ENCODE results near the gene RTTN. TPM values are rescaled to one million over a fixed set of nuclear protein-coding genes. Genes with fewer than 3 reads are reported as not detected.

The RTTN gene
- total RNA-seq, 3 donors from 2014 or later: 13.0 to 15.3 (median 15.2) TPM

GRCh38 chr18:70059684-70060083 is 145.8 kb downstream of the RTTN start:
- DNase-seq (no peak), ATAC-seq (no peak)
- Histone ChIP-seq H3K4me3 (no peak overlapping the region), H3K36me3 (ENCODE audit: low read depth) (no peaks in the 10 kb centered on the region), H3K4me1 (ENCODE audit: low read depth) (no peaks in the 10 kb centered on the region), H3K9me3 (no peaks in the 10 kb centered on the region)
- TF ChIP-seq CTCF (IDR thresholded peaks at IDR 0.05): no peak
- intact Hi-C loops (cut with DNase I, micrococcal nuclease): no loop called here

GRCh38 chr18:70058916-70059315 is 146.6 kb downstream of the RTTN start:
- ATAC-seq: no peak
- Histone ChIP-seq H3K36me3 (ENCODE audit: low read depth) (no peaks in the 10 kb centered on the region), H3K9me3 (no peaks in the 10 kb centered on the region), H3K4me1 (ENCODE audit: low read depth) (no peaks in the 10 kb centered on the region), H3K4me3 (no peak overlapping the region)
- no peak for TF ChIP-seq CTCF (IDR thresholded peaks at IDR 0.05)
- no peak for DNase-seq
- intact Hi-C loops (cut with DNase I, micrococcal nuclease): no loop called here

- DNase-seq: no peak
- TF ChIP-seq CTCF (IDR thresholded peaks at IDR 0.05): no peak
- no peak for ATAC-seq
- Histone ChIP-seq H3K36me3 (ENCODE audit: low read depth) (no peaks in the 10 kb centered on the region), H3K4me3 (no peak overlapping the region), H3K4me1 (ENCODE audit: low read depth) (no peaks in the 10 kb centered on the region), H3K9me3 (no peaks in the 10 kb centered on the region)
- intact Hi-C loops (cut with DNase I, micrococcal nuclease): no loop called here
Observed at GRCh38 chr18:70047931-70048603, 157.4 kb downstream of the RTTN start.

GRCh38 chr18:70046796-70047195 is 158.7 kb downstream of the RTTN start:
- H3K4me3 ChIP-seq: no peak overlapping the region
- no peaks in the 10 kb centered on the region for H3K4me1 ChIP-seq (ENCODE audit: low read depth)
- DNase-seq: no peak
- no peak for ATAC-seq
- no peak for TF ChIP-seq CTCF (IDR thresholded peaks at IDR 0.05)
- intact Hi-C loops (cut with DNase I, micrococcal nuclease): no loop called here
- H3K36me3 ChIP-seq (ENCODE audit: low read depth): no peaks in the 10 kb centered on the region
- H3K9me3 ChIP-seq: no peaks in the 10 kb centered on the region

GRCh38 chr18:70046207-70046606 is 159.3 kb downstream of the RTTN start:
- no peak for TF ChIP-seq CTCF (IDR thresholded peaks at IDR 0.05)
- intact Hi-C loops (cut with DNase I, micrococcal nuclease): no loop called here
- no peak for ATAC-seq

GRCh38 chr18:70044632-70045031 is 160.9 kb downstream of the RTTN start:
- no peak for TF ChIP-seq CTCF (IDR thresholded peaks at IDR 0.05)
- ATAC-seq: no peak
- intact Hi-C loops (cut with DNase I, micrococcal nuclease): no loop called here

More at GRCh38 chr18:70046207-70046606, 159.3 kb downstream of the RTTN start:
- H3K4me1 ChIP-seq (ENCODE audit: low read depth): no peaks in the 10 kb centered on the region
- DNase-seq: no peak
- no peaks in the 10 kb centered on the region for H3K36me3 ChIP-seq (ENCODE audit: low read depth)
- no peaks in the 10 kb centered on the region for H3K9me3 ChIP-seq
- no peak overlapping the region for H3K4me3 ChIP-seq

More at GRCh38 chr18:70044632-70045031, 160.9 kb downstream of the RTTN start:
- H3K9me3 ChIP-seq: no peaks in the 10 kb centered on the region
- H3K4me1 ChIP-seq (ENCODE audit: low read depth): no peaks in the 10 kb centered on the region
- no peaks in the 10 kb centered on the region for H3K36me3 ChIP-seq (ENCODE audit: low read depth)
- no peak for DNase-seq
- no peak overlapping the region for H3K4me3 ChIP-seq
